Fibroblast of villous mesenchyme (primary cell): ENCODE data around the gene SMOC1. TPM values are rescaled to one million over a fixed set of nuclear protein-coding genes. Genes with fewer than 3 reads are reported as not detected.

Experiments
- DNase-seq: peaks from one replicate; pipeline ENCODE4 v3.0.0-alpha.2; 2010; ENCODE audit warnings: low read depth
- H3K4me3 ChIP-seq: 2 replicates; pipeline ENCODE4 v1.5.1; 2011; ENCODE audit warnings: low read depth, mild to moderate bottlenecking, low read length
- total RNA-seq: library from RNA; depleted of rRNA; stranded (reverse); fragments of >200 nt; gene quantifications from 2 replicates; pipeline ENCODE4 v1.2.3, GENCODE V29; 2012
- TF ChIP-seq, protein P1 (sequence below): IDR thresholded peaks from 2 replicates; pipeline ENCODE4 v1.5.1; 2012; ENCODE audit warnings: low read depth, mild to moderate bottlenecking, low read length; ENCODE audit not compliant: insufficient read depth

SMOC1 gene
- total RNA-seq = not detected in 2 replicates

GRCh38 chr14:69879175-69880043 is at the start of gene SMOC1:
SMOC1 (plus strand) TSS chr14:69879416; CDS start chr14:69879679, 263 bp downstream.
- H3K4me3 ChIP-seq = no peak within 1 kb of the TSS

GRCh38 chr14:69838881-69839416 is 40.3 kb upstream of the SMOC1 start:
- TF ChIP-seq, protein P1, sequence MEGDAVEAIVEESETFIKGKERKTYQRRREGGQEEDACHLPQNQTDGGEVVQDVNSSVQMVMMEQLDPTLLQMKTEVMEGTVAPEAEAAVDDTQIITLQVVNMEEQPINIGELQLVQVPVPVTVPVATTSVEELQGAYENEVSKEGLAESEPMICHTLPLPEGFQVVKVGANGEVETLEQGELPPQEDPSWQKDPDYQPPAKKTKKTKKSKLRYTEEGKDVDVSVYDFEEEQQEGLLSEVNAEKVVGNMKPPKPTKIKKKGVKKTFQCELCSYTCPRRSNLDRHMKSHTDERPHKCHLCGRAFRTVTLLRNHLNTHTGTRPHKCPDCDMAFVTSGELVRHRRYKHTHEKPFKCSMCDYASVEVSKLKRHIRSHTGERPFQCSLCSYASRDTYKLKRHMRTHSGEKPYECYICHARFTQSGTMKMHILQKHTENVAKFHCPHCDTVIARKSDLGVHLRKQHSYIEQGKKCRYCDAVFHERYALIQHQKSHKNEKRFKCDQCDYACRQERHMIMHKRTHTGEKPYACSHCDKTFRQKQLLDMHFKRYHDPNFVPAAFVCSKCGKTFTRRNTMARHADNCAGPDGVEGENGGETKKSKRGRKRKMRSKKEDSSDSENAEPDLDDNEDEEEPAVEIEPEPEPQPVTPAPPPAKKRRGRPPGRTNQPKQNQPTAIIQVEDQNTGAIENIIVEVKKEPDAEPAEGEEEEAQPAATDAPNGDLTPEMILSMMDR = no peak
- no peak overlapping the region for H3K4me3 ChIP-seq
- no peak for DNase-seq

More at GRCh38 chr14:69879175-69880043, at the start of gene SMOC1:
- DNase-seq = no peak
- TF ChIP-seq, protein P1 = no peak

GRCh38 chr14:69839661-69840060 is 39.6 kb upstream of the SMOC1 start:
- no peak overlapping the region for H3K4me3 ChIP-seq
- no peak for DNase-seq
- TF ChIP-seq, protein P1 = no peak

DNA sequence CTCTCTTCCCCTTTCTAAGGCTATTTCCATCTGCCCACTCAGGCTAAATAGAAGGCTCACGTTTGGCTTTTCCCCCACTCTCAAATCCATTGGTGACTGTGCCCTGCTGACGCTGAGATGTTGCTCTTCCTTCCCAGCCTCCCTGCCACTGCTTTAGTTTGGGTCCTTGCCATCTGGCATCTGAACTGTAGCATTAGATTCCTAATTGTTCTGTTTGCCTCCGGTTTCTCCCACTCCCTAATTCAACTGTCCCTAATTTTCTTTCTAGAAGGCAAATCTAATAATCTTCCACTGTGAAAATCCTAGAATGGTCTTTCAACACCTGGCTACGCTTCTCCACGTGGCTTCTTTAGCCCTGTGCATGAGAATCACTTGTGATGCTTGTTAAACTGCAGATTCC is 37.6 kb upstream of the SMOC1 start:
- TF ChIP-seq, protein P1 = no peak
- no peak overlapping the region for H3K4me3 ChIP-seq
- no peak for DNase-seq

DNA sequence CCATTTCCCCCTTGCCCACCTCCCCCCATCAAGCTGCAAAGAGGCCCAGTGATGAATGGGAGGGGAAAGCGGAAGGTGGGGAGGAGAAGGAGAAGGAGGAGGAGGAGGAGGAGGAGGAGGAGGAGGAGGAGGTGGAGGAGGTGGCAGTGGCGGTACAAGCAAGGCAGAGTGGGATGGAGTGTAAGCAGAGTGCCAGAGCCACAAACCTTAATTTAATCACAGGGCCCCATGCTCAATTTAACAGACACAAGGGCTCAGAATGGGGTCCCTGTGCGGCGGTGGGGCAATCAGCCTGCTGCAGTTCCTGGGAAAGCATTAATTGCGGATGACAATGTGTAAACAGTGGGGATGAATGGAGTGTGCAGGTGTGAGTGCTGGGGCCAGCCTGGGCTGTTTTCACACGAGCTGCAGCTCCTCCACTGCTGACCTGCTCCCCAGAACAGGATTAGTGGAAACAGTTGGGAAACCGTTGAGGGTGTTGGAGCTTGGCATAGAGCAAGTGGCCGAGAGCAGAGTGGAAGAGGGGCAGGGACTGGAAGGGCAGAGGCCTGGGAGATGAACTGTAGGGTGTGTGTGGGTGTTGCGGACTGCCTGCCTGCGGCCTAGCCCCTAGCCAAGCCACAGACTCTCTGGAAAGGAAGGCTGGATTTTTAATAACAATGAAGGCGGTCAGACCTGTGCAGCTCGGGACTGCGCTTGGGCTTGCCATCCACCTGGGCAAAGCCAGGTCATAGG is 36.4 kb upstream of the SMOC1 start:
- H3K4me3 ChIP-seq = no peak overlapping the region
- TF ChIP-seq, protein P1 = no peak
- DNase-seq = no peak

- TF ChIP-seq, protein P1 = no peak
- no peak overlapping the region for H3K4me3 ChIP-seq
- DNase-seq = no peak
Observed at GRCh38 chr14:69844171-69844570, 35.0 kb upstream of the SMOC1 start.
